GM21515 (cell line): Measurements from ENCODE around the gene RPTOR.
"Not testable (repeated sequence)": the region's sequence is repeated elsewhere in the genome, so short reads cannot be mapped to it uniquely, and the experiment has no call there.

ENCODE experiments used
- ATAC-seq: cut with Tn5 transposase; IDR thresholded peaks from one replicate; pipeline ENCODE4 v1.9.1; 2021; ENCODE audit not compliant: unreplicated experiment

RPTOR gene

DNA sequence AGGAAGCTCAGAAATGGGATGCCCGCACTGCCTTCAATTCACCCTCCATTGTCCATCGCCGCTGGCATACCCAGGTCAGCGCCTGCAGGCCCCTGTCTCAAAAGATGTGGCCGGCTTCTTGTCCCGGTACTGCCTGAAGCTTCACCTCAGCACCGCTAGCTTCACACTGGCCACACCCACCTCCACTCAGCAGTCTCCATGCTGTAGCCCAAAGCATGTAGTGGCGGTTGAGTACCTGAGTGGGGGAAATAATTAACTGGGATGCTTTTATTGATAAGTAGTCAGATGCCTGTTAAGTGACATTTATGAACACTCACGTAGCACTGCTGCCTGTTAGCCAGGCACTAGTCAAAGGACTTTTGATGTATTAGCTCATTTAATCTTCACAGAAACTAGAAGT is 143.2 kb downstream of the RPTOR start:
- no peak for ATAC-seq

DNA sequence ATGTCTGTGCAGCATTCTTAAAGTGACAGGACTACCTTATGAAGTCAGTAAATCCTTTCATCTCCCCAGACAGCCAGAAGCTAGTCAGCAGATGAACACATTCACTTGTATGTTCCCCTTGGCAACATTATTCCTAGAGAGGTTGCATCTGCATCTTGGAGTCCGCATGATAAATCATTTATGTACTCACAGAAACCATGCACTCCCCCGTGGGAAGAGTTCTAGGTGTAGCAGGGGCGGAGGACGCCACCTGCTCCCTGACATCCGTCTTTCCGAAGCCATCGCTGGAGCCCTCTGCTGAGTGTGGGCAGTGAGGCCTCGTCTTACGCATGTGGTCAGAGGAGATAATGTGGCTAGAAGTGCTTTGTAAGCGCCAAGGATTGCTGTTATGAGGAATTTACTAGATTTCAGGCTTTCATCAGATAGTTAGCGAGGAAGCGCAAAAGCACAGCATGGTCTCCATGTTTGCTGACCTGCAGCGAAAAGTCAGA is 144.5 kb downstream of the RPTOR start:
- ATAC-seq: no peak

DNA sequence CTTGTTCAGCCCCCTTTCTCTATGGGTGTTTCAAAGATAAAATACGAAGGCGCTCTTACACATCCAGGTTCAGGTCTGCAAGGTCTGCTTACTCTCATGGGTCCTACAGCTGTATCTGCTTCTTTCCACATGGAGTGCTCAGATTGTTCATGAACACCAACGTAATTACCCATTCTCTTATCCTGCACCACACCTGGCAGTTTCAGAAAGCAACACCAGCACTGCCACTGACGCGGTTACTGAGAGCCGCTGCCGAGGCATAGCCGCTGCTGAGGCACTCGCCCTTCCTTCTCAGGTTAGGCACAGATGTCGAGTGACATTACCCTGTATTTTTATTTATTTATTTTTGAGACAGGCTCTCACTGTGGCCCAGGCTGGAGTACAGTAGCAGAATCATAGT is 147.1 kb downstream of the RPTOR start:
- no peak for ATAC-seq

- no peak for ATAC-seq
These were observed 148.4 kb downstream of the RPTOR start for GRCh38 chr17:80692931-80693467.

GRCh38 chr17:80693511-80693910 is 148.9 kb downstream of the RPTOR start:
- no peak for ATAC-seq

GRCh38 chr17:80694085-80694991 is 149.7 kb downstream of the RPTOR start:
- ATAC-seq: no peak

GRCh38 chr17:80694992-80695912 is 150.6 kb downstream of the RPTOR start:
- ATAC-seq: no peak

- ATAC-seq: no peak
These were observed 151.3 kb downstream of the RPTOR start for GRCh38 chr17:80695979-80696378.

DNA sequence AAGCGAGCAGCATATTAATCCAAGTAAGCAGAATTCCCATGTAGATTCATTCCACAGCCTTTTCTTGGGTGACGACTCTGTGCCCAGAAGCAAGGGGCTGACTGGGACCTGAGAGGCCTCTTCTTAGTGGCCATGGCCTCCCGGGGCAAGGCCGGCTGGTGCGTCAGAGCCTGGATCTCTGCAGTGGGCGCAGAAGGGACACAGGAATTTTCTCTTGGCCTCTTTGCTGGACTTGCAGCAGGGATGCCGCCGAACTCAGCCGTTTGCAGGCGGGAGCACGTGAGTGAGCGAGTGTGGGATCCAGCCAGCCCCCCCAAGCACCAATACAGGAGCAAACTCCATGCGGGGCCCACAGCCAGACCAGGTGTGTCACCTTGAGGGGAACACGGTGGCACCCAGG is 151.8 kb downstream of the RPTOR start:
- no peak for ATAC-seq

DNA sequence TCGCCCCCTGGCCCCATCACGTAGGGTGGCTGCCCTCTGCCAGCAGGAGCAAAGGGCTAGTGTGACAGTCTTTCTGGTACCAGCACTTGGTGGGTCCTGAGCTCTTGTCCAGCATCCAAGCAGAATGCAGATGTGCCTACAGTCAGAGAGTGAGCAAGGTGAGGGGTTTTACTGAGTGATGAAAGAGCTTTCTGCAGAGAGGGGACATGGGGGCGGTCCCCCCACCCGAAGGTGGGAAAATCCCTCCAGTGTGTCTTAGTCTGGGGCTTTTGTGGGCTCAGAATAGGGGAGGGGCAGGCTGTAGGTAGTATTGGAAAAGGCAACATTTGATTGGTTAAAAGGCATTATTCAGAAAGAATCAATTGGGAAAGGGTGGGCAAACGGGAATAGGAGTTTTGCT is 152.3 kb downstream of the RPTOR start:
- ATAC-seq: no peak

DNA sequence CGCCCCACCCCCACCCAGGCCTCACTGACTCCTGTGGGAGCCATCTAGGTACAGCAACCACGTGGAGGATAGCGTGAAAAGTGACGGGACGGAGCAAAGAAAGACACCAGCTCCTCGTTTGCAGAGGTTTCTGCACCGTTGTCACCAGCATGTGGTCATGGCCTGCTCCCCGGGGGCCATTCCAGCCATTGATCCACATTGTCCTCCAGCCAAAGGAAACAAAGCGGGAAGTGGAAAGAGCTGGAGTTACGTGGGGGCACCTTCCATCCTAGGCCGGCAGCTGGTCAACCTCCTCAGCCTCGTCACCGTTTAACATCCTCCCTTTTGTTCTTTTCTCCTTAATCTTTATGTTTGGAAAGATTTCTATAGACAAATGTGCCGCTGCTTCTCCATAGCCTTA is 153.7 kb downstream of the RPTOR start:
- ATAC-seq: no peak

DNA sequence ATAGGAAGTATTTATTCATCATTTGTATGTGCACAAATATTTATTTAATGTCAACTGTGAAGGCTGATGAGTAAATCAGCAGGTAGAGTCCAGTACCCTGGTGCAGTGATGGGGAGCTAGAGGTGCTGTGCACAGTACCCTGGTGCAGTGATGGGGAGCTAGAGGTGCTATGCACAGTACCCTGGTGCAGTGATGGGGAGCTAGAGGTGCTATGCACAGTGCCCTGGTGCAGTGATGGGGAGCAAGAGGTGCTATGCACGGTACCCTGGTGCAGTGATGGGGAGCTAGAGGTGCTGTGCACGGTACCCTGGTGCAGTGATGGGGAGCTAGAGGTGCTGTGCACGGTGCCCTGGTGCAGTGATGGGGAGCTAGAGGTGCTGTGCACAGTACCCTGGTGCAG is 154.6 kb downstream of the RPTOR start:
- not testable (repeated sequence) for ATAC-seq

GRCh38 chr17:80701730-80702129 is 157.1 kb downstream of the RPTOR start:
- no peak for ATAC-seq

DNA sequence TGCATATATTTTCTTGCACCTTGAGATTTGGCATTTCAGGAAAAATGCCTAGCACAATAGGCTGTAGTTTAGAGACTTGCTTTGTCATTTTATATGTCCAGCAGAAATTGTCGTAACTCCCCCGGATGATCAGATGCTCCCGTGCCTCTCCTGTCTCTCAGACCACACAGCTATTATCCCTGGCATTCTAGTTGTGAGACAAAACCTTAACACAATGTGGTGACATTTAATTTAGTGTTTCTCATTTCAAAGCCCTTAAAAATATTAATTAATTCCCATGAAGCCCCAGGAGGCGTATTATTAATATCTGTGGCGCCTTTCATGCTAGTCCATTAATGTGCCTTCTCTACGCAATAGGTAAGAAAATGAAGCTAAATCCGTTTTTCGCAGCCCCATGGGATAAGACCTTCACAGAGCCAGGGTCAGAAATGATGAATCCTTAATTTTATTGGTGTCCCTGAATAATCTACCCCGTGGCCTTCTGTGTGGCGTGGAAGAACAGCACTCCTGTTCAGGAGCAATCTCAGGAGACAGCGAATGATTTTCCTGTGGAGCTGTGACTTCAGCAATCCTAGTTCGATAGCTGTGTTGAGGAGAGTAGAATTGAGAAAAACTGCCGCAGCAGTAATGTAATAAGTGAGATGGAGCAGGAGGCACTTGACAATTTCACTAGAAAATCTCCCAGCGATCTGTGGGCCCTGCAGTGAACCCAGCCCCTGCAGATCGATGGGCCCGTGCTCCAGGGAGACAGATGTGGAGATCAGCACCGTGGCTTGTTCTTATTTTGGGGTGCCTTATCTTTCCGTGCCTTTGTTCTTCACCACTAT is 157.9 kb downstream of the RPTOR start:
- no peak for ATAC-seq

DNA sequence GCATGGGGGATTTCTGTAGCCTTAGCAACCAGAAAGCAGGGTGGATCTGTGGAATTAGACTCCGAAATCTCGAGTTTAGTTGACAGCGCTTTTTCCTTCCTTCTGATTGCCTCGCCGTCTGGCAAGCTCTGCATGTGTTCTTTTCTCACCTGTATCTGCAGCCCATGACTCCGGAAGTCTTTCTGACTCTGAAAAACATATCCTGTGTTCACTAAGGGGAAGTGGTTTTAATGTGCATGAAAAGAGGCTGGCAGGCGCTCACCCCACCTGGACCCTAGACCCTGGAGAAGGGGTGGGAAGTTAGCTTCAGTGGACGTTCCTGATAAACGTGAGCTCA is 158.5 kb downstream of the RPTOR start:
- ATAC-seq: no peak

GRCh38 chr17:80704381-80704819 is 159.8 kb downstream of the RPTOR start:
- ATAC-seq: no peak

DNA sequence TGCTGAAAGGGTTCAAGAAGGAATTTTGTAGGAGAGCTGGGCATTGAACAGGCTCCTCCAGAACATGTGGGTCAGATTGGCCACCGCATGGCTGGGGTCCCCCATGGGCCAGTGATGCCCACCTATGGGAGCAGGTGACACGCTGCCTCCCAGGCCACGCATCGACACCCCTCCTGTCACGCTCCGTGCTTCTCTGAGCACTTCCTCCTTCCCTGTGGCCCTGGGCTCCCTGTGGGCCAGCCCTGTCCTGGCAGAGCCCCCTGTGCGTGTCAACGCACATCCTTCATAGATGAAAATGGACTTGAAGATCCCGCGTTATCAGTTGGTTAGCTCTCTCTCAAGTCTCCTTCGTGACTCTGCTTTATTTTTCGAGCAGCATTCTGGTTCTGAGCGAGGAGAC is 160.3 kb downstream of the RPTOR start:
- ATAC-seq: no peak

DNA sequence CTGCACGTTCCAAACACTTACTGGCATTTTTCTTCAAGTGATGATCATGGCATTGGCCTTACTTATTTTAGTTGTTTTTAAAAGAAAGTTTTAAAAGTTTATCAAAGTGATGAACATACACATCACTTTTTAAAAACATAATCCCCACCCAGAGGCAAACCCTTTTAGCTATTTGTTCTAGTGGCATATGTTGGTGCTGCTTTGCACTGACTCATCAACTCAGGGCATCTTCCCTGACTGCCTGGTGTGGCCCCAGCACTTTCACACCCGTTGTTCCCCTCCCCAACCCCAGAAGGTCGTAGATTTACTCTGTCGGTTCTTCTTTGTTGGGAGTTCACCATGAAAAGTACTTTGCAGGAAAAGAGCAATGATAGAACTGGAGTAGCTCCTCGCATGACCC is 161.3 kb downstream of the RPTOR start:
- no peak for ATAC-seq

DNA sequence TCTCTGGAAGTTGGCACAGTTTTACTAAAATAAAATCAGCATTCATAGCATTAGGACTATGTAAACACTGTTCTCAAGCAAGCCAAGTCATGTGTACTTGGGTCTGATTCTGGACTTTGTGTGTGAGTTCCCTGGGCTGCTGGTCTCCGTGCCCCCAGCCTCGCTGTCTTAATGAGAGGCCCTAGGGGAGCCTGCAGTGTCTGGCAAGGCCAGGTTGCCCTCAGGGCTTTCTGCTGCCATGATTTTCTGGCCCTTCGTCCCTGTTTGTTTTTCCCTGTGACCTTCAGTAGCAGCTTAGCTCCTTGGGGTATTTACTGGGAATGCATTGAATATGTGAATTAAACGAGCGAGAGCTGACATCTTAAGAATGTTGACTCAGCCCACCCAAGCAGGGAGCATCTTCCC is 161.8 kb downstream of the RPTOR start:
- no peak for ATAC-seq

- no peak for ATAC-seq
These were observed 163.8 kb downstream of the RPTOR start for GRCh38 chr17:80708480-80708879.
